Amniotic epithelial cell (primary cell): Measurements from ENCODE around the gene XPNPEP2.

Experiments used
- DNase-seq: peaks from one replicate; pipeline ENCODE4 v3.0.0-alpha.2; 2010; ENCODE audit warnings: low read depth

The XPNPEP2 gene, protein sequence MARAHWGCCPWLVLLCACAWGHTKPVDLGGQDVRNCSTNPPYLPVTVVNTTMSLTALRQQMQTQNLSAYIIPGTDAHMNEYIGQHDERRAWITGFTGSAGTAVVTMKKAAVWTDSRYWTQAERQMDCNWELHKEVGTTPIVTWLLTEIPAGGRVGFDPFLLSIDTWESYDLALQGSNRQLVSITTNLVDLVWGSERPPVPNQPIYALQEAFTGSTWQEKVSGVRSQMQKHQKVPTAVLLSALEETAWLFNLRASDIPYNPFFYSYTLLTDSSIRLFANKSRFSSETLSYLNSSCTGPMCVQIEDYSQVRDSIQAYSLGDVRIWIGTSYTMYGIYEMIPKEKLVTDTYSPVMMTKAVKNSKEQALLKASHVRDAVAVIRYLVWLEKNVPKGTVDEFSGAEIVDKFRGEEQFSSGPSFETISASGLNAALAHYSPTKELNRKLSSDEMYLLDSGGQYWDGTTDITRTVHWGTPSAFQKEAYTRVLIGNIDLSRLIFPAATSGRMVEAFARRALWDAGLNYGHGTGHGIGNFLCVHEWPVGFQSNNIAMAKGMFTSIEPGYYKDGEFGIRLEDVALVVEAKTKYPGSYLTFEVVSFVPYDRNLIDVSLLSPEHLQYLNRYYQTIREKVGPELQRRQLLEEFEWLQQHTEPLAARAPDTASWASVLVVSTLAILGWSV

DNA sequence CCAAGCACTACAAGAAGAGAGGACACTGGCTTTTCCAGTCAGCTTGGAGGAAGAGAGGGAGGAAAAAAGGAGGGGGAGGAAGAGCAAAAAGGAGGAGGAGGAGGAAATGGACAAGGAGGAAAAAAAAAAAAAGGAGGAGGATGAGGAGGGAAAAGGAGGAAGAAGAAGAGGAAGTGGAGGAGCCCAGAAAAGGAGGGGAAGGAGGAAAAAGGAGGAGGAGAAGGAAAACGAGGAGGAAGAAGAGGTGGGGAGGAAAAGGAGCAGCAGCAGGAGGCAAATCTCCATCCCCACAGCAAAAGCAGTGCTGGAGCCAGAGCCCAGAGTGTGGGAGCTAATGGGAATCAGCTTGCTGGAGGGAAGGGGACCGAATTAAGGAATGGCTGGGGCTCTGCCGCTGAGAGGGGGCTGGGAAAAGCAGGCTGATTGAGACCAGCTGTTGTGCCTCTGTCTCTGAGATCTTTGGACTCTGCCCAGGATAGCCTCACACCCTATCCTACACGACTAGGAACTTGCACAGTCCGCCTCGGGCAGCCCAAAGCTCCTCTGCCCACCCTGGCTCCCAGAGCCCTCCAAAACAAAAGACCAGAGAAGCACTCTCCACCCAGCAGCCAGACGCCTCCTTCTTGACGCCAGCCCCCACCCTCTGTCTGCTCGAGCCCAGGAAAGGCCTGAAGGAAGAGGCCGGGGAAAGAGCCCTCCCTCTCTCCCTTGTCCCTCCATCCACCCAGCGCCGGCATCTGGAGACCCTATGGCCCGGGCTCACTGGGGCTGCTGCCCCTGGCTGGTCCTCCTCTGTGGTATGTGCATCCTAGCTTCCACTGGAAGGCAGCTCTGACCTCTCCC, at the start of gene XPNPEP2:
TSS of gene XPNPEP2 (plus strand) at position 514 of the 843 bp plus-strand sequence. CDS start at position 749, 235 bp downstream.
- no peak for DNase-seq

DNA sequence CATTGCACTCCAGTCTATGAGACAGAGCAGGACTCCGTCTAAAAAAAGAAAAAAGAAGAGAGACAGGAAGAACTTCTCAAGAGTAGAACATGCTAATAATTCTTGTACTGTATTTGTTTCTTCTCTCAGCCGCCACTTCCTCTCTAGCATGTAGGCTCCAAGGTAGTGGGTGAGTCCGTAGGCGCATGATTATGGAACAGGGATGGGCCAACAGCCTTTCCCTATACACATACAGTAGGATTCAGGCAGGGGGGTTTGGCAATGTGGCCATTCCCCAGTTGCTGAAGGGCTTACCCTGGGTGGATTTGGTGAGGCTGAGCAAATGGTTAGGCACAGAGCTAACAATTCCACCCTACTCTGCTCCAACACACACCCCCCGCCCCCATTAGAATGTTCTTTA, 49.0 kb upstream of the XPNPEP2 start:
- no peak for DNase-seq

DNA sequence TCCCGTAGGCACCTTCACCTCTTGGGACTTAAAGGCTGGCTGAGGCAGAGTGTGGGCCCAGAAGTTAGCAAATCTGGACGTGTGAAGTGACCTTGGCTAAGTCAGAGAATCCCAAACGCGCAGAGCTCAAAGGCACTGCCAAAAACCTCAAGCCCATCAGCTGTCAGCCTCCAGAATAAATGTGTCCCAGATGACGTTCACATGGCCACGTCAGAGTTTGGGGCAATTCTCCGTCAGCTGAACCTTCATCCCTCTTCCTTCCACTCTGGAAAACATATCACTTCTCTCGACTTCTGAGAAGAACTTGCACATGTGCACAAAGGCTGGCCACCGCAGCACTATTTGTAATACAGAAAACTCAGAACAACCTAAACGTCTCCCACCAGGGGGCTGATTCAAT, 48.3 kb upstream of the XPNPEP2 start:
- no peak for DNase-seq

DNA sequence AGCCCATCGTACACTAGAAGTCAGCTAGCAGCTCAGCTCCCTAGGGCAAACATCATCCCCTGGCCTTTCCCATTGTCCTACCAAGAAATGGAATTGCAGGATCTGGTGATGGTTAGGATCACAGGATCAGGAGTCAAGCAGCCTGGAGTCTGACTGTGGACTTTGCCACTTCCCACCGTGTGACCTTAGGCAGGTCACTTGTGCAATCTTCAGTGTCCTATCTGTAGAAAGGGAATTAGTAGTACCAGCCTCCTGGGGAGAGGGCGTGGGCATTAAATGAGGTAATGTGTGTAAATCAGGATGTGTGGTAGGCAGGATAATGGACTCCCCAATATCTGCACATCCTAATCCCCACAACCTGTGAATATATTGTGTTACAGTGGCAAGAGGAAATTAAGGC, 45.4 kb upstream of the XPNPEP2 start:
- no peak for DNase-seq

DNA sequence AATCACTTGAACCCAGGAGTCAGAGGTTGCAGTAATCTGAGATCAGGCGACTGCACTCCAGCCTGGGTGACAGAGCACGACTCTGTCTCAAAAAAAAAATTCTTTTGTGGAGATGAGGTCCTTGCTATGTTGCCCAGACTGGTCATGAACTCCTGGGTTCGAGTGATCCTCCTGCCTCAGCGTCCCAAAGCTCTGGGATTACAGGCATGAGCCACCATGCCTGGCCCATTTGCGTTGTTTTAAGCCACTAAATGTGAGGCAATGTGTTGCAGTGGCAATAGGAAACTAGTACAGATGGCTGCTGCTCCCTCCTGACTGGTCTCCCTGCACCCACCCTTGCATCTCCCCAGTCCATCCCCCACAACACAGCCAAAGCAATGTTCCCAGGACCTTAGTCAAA, 44.0 kb upstream of the XPNPEP2 start:
- DNase-seq, result no peak

DNA sequence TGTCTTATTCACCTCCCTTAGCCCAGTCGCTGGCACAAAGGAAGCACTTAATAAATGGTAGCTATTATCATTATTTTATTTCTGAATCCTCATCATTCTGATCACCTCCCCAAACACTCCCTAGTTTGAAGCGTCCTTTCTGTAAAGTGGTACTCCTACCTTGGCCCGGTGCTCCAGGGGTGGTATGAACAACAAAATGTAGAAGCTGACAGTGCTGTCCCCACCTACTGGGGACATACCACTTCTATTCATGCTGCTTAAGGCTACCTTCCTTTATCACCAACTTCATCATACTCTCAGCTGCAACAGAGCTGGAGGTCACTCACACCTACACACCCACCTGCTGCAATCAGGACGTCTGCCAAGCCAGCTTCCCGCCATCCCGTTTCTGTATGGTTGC, 43.2 kb upstream of the XPNPEP2 start:
- no peak for DNase-seq

DNA sequence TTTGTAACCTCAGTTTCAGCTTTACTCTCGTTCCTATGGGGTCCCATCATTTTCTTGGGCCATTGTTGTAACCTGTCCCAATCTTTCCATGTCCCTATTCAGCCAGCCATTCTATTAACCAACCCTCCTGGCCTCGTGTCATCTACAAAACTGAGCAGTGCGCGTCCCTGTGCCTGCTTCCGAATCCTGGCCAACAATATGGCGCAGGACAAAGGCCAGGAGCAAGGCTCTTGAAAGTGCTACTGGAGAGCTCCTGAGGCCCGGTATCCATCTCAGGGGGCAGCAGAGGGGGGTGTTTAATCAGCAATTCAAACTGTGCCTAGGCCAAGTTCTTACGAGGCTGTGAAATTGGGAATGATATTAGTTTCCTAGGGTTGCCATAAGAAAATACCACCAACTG, 42.8 kb upstream of the XPNPEP2 start:
- no peak for DNase-seq

DNA sequence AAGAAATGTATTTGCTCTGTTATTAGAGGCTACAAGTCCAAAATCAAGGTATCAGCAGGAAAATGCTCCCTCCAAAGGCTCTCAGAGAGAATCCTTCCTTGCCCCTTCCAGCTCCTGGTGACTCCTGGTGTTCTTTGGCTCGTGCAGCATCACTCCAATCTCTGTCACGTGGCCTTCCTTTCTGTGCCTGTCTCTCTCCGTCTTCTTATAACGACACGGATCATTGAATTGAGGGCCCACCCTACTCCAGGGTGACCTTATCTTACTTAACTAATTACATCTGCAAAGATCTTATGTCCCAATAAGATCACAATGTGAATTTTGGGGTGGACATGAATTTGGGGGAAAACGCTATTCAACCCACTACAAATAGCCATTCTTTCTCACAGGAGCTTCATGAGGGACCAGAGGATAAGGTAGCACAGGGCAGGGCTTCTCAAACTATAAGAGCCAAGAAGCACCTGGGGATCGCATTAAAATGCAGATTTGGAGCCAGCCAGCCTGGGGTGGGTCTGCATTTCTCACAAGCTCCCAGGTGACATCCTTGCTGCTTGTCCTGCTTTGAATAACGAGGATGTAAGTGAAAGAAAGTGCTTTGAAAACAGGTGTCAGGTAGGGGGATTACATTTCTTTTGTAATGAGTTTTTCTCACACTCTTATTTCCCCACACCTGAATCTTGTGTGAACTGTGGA, 42.2 kb upstream of the XPNPEP2 start:
- no peak for DNase-seq

DNA sequence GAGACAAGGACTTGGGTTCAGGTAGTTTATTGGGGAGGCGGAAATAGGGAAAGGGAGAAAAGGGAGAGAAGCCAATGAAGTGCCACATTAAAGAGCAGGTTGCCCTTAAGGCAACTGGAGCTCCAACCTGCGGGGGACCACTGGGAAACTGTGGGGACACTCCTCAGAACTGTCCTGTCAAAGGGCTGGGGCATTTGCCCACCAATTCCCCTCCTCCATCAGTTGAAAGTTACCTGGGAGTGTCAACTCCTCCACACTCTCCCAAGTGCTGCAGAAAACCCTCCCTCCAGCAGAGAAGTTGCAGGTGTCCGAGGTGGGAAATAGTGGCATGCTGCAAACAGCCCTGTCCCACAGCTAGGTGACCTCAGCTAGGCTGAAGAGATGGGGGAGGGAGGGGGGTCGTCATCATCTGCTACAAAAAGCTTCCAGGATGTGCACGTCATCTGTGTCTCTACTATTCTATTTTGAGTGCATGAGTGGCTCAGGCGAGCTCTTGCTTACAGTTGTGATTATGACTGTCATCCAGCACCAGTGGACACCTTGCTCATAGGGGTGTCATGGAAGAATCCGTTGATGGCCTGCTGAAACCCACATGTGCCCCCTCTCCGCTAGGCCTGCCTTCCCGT, 41.5 kb upstream of the XPNPEP2 start:
- no peak for DNase-seq

DNA sequence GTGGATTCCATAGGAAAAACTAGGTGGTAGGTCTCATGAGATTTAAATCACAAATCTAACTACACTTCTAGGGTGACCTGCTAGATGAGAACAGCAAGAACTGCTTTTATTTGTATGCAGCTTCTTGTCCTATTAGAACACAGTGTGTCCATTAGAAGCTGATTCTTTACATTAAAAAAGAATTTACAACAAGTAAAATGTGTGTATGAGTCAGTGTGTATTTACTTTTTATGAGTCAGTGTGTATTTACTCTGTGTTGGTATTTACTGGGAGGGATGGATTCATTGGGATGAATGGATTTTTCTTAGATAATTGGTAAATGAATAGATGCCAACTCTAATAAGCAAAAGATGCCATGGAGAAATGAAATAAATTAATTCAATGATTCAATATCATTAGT, 40.6 kb upstream of the XPNPEP2 start:
- no peak for DNase-seq

DNA sequence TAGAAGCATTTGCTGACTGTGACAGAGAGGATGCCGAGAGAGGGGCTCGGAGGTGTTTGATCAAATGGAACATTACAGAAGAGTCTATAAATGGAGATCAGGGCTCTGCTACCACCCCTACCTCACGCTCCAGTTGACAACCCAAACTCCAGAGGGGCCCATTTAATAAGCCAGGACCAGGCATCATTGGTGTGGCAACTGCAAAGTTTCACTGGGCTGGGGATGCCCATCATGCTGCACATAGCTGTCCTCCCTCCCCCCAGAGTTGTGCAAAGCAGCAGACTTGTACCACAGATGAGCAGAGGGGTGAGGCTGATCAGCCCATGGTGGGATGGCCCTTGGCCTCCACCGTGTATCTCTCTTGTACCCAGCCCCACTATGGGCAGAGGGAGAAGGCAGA, 38.2 kb upstream of the XPNPEP2 start:
- no peak for DNase-seq

DNA sequence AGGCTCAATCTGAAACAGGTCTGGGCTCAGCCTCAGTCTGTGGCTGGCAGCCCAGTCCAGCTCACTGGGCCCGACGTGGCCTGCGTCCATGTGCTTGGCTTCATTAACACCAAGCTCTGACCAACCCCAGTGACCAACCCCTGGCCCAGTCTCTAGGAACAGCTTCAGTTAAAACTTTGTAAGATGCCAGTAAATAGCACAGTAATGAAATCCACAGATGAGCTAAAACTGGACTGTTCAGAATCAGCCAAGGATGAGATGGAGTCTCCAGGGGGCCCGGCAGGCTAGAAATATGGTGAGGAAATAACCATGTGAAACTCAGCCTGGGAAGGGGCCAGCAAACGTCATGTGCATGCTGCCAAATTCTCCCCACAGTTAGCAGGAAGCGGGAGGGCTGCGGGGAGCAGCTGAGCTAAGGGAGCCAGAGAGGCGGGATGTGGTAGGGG, 37.1 kb upstream of the XPNPEP2 start:
- no peak for DNase-seq

DNA sequence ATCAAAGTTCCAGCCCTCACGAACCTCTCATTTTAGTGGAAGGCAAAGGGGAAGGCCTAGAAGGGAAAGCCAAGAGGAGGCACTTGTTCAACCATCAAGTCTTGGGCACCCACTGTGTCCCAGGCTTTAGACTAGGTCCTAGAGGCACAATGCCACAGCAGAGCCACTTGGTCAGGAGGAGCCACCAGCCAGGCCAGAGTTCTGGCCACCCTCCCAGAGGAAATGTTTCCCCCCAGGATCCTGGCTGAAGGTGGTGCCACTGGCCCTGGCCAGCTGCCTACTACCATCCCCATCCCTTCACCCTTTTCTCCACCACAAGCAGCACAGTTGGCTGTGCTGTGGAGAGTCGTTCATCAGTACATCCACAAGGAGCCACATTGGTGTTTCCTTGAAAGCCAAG, 34.3 kb upstream of the XPNPEP2 start:
- DNase-seq, result no peak

DNA sequence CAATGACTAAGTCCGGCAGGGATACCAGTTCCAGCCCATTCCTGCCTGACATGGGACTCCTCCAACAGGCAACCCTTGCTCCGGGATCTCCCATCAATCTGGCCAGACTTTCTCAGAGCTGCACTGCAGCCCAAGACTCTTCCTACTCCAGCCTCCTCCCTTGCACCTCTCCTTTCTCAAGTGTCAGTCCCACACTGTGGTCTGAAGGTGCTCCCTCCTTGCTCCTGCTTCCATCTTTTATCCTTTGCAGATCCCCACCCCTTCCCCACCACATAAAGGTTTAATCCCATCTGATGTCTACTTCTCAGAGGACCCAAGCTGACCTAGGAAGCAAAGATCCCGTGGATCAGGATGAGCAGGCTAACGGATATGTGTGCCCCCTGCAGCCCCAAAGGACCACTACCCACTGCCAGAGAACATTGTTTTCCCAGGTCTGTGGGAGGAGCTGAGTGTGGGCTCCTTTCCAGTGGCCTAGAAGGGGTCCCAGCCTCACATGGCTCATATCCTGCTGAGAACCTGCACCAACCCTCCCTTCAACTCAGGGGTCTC, 33.3 kb upstream of the XPNPEP2 start:
- no peak for DNase-seq

DNA sequence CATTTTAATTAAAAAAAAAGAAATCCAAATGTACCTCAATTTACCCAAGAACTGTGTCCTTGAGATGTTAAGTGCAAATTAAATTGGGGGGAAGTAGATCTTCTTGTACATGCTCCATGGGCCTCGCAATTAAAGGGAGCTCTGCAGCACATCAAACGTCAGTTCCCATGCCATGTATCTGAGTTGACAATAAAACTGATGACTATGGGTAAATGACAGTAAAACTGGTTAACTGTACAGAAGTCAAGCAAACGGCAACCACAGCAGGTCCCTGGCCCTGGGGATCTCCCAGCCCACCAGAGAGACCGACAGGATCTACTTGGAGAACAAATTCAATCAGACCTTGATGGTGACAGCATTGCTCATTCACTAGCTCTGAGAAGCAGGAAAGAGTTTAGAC, 32.8 kb upstream of the XPNPEP2 start:
- no peak for DNase-seq

DNA sequence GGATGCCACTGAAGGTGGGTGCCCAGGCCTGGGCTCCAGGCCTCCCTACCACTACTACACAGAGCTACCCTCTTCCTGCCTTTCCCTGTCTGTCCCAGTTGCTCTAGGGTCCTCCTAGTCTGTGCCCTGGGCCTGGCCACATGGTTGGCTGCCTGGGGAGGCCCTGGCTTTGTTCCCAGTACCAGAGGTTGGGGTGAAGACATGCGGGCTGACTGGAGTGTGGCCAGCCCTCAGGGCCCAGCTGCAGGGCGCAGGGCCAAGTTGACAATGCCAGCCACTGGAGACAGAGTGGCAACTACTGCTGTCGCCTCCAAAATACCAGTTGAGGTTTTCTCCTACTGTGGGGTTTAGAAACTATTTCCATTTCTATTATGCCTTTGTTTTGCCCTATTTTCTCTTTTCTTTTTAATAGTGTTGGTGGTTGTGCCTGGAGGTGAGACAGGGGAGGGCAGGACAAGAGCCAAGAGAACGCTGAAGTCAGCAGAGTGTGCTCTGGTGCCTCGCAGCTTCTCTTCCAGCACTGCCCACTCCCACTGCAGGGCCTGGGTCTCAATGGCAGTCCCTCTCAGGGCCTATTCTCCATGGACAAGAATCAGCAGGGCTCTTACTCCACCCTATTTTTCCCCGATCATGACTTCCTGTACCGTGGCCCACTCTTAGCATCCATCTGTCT, 32.2 kb upstream of the XPNPEP2 start:
- DNase-seq, result no peak

DNA sequence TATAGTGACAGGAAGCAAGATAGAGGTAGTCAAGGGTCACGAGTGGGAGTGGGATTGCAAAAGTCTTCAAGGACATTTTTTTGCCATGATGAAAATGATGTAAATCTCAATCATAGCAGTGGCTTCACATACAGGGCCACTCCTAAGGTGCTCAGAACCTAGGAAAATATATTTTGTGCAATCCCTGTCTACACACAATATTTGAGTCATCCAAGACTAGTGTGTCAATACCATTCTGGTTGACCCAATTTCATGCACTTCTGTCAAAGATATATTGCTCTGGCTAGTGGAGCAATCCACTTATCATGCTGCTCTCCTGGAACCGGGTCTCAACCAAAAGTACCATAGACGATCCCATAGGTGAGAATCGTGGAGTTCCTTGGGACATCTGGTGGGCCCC, 24.2 kb upstream of the XPNPEP2 start:
- DNase-seq, result no peak

DNA sequence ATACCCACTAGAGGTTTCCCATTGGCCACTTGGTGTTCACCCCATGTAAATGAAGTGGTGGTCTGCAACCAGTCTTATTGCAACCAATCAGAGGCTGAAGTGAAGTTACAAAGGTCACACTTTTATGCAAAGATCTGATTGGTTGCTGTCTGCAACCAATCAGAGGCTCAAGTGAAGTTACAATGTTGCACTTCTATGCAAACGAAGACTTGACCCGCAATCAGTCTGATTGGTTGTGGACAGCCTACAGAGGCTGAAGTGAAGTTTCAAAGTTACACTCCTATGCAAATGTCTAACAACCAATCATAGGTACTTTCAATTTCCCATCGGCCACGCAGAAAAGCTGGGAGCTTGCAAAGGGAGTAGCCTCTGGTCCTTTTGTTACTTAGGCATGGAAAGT, 22.3 kb upstream of the XPNPEP2 start:
- DNase-seq, result no peak

DNA sequence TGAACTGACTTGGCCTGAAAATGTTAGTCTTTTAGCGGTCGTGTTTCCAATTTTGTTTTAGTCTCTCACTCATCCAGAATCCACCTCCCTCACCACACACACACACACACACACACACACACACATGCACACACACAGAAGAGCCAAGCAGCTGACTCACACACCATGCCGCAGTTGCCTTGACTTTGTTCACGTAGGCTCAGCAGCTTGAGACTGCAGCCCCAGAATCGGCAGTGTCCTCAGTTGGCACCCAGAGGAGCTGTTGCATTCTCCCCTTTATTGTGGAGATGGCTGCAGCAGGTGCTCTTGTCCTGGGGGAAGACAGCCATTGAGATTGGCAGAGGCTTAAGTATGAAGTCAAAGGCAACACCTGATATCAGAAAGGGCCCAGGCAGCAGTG, 20.9 kb upstream of the XPNPEP2 start:
- DNase-seq, result peak; percentile 79

DNA sequence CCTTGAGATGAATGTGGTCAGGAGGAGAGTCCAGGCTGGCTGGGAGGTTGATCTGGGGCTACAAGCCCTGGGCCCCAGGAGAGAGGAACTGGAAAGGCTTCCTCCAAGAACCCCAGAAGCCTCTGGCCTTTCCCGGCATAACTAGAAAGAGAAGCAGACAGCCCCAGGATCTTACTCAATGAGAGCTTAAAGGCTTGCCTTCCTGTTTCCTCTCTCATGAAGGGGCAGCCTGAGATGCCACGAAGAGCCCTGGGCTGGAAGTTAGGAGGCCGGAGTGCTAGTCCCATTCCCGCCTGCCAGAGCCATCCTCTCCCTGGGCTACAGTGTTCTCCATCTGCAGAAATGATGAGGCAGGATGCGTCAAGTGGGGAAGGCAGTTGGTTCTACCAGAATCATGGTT, 20.1 kb upstream of the XPNPEP2 start:
- no peak for DNase-seq

DNA sequence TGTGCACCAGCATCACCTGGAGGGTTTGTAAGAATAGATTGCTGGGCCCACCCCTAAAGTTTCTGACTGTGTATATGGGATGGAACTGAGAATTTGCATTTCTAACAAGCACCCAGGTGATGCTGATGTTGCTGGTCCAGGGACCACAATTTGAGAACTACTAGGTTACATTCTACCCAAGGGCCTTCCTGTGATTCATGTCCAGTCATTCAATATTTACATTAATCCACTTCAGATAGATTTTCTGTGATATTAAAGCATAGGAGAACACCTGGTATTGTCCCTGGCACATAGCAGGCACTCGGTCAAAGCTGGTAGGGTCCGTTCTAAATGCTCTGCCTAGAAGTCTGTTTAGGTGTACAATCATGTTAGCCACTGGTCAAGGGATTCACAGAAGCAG, 19.5 kb upstream of the XPNPEP2 start:
- DNase-seq, result no peak
